Activated CD4-positive, CD25-positive, alpha-beta regulatory T cell (primary cell): Measurements from ENCODE around the gene NAA60.
"Not testable (repeated sequence)": the region's sequence is repeated elsewhere in the genome, so short reads cannot be mapped to it uniquely, and the experiment has no call there.

ENCODE experiments used
- DNase-seq, 4 experiments: peaks; one replicate each; lab custom pipeline; 2025; lab: John Stamatoyannopoulos, UW

The NAA60 gene

DNA sequence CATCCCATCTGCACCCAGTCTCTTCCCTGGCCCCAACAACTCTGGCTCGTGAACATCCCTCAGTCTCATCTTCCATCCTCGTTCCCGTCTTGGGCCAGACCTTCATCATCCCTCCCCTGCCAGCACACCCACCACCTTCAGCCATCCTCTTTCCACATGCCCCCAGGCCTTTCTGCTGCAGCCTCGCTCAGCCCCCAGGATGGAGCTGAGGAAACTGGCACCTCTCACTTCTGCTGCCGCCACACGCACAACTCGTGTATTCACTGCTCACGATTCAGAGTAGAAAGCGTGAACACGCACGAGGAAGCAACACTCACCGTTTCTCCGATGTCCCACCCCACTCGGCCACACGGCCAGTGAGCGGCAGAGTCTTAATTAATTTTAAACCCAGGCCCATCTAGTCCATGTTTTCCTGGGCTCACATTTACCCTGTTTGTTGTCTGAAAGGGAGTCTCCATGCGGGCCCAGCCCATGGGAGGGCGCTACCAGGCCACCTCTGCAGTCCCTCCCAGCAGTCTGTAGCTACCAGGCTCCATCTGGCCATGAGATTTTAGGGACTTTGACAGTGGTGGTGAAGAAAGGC lies 39.3 kb downstream of the NAA60 start:
- no peak for DNase-seq

DNA sequence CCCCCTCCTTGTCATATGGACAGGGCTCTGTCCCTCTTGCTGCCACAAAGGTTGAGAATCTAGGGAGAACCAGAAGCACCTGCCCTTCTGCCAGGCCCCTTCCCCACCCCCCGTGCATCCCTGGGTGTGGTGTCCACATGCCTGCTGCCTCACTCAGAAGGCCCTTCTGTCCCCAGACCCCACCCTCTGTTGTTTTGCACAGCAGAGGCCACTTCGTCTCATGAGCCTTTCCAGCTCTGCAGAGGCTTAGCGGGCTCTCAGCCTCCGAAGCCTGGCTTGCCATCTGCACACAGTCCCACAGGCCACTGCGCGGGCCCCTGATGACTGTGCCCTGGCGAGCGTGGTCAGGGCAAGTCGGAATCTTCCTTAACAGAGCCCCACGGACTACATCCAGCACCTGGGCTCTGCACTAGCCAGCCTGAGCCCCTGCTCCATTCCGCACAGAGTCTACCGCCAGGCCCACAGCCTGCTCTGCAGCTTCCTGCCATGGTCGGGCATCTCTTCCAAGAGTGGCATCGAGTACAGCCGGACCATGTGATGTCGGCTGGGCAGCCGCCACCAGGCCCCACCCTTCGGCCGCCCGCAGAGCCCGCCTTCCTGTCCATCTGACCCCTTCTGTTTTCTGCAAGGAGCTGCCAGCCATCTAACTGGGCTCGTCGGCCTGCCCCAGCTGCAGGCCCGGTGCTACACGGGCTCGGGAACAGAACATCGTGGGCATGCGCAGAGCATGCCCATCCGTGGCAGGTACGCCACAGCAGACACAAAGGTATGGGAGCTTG lies 41.0 kb downstream of the NAA60 start:
- no peak for DNase-seq

DNA sequence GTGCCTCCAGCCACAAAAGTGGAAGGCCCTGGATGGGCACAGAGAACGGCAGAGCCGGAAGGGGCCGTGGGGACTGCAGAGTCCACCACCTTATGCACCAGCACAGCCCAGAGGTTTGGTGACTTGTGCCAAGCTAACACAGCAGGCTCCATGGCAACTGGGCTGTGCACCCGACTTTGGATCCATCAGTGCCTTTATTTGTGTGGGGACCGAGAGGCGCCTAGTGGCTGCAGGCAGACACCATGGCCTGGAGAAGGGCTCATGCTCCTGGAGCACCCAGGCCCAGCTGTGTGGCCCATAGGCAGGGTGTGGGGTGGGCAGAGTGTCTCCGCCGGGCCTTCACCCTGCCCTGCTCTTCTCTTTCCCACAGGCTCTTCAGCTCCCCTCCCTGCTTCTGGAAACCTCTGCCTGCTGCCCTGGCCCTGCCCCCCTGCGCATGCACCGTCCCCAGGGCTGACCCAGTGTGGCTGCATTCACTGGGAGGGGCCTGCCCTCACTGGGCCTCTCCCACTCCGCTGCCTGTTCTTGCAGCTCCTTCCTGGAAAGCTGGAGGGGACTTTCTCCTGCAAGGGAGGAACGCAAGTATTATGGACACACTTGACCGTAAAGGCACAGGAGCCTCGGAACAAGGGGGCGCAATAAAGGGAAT lies 41.7 kb downstream of the NAA60 start:
- DNase-seq = no peak

DNA sequence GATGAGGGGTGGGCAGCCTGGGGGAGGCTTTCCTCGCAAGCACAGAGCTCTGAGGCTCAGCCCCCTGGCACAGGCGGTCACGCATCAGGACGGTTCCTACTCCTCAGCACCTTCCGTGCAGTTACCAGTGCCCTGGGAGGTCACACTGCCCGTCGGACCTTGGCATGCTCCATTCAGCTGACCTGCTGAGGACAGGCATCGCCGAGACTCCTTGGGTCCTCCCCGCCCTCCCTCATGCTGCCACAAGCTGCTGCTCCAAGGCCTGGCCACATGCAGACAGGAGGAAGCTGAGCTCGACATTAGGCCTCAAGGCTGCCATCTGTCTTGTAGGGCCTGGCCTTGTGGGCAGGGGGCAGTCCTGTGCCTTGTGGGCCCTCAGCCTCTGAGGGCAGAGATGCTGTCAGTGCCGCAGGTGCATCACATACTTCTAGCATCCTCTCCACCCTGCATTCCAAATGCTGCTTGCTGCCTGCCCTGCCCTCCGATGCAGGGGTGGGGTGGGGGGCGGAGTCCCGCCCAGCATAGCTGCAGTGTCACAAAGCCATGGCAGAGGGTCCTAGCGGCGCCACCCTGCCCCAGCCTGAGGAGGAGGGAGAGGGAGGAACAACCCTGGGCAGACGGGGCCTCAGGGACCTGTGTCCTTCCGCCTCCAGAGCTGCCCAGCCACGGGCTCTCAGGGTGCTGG lies 42.5 kb downstream of the NAA60 start:
- no peak for DNase-seq

DNA sequence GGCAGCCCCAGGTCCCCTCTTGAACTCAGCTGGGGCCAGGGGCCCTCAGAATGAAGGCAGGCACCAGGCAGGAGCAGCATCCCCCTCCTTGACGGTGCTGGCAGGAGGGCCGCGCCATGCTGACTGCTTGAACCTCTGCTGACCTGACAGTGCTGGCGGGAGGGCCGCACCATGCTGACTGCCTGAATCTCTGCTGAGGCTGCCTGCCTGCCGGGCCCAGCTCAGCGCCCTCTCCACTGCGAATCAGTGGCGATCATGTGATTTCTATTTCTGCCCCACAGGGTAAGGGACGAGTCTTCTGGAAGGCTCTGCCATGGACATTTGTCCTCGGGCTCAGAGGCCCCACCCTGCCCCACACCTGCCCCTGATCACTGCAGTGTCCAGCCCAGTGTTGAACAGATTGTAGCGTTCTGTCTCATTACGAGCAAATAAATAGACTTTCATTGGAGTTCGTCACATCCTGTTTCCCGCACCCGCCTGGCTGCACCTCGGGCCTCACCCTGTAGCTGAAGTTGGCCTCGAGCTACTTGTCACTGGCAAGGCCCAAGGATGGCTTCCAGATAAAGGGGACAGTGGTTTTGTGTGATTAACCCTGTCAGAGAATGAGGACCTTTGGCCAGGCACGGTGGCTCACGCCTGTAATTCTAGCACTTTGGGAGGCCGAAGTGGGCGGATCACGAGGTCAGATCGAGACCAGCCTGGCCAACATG lies 43.2 kb downstream of the NAA60 start:
- DNase-seq = no peak

DNA sequence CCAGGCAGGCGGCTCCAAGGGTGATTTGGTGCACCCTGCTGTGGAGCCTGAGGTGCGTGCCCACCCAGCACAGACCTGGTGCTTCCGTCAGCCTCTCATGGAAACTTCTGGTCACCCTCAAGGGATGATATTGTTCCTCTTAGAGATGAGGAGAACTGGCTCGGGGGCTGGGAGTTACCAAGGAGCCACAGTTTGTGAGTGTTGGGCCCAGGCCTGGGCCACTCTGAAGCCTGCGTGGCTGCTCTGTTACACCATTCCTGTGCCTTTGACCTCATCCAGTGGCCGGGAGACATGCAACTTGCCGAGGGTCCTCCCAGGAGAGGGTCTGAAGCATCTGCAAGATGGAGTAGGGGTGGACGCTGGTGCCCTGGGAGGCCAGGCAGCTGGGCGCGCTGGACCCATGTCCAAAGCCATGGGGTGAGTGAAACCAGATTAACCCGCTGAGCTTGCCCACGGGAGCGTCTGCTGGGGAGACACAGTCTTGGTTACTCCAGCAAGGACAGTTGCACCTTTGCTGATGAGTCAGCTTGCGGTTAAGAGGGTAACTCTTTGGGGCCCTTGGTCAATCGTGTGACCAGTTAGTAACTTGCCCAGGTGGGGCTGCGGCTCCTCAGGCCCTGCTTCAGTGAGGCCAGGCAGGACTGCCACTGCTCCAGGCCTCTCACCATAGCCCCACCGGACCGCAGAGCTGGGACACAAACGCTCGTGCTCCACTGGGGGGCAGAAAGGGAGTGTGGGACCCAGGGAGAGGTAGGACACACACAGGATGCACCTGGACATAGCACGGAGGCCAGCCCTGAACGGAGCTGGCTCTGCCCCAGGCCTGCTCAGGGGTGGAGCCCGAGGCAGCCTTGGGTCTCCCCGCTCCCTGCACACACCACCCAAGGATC lies 44.3 kb downstream of the NAA60 start:
- no peak for DNase-seq

DNA sequence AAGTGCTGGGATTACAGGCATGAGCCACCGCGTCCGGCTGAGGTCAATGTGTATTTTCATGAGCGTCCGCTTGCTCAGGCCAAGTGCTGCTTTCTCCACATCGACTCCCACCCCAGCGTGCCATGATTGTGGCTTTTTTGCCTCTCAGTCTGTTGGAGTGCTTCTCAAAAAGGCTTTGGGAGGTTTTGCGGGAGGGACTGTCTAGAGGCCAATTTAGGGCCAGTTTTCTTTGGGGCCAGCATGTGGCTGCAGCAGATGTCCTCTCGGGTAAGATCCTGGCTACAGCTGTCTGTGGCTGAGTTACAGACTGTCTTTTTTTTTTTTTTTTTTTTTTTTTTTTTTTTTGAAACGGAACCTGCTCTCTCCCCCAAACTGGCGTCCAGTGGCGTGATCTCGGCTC lies 45.3 kb downstream of the NAA60 start:
- no peak for DNase-seq

DNA sequence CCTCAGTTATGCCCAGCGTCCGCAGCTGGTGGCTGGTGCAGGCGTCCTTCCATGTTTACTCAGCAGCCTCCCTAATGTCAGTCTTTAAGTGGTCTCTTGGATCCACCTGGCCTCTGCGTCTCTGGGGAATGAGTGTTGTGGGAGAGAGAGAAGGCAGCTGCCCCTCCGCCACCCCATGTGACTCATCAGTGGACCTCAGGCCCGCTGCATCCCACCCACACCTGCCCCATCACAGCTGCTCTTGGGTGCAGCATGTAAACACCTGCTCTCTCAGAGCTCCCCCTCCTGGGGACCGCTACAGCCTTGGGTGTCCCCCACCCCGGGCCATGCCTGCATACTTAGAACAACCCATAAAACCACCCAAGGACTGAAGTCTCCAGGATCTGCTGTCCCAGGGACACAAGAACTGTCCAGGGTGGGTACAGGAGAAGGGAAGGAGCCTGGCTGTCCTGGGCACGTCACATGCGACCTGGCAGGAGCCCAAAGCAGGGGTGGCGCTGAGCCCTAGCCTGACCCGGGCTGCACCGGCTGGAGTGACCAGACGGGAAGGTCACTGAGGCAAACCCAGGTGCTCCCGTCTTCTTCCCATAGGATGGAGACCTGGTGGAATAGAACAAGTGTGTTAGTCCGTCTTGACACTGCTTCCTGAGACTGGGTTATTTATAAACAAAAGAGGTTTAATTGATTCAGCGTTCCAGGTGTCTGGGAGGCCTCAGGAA lies 47.6 kb downstream of the NAA60 start:
- DNase-seq = no peak

DNA sequence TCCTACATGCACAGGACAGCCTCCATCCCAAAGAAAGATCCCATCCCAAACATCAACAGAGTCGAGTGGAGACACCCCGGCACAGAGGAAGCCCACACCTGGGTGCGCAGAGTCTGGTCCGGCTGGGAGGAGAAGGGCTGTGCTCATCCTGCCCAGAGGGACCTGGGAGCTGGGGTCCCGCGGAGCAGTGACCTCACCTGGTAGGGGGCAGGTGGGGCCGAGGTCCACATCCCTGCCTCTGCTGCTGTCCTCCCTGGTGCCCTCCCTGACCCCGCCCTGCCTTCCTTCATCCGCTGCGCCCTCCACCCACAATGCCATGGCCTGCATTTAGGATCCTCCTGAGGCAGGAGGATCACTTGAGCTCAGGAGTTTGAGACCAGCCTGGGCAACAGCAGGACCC lies 48.9 kb downstream of the NAA60 start:
- DNase-seq = no peak

DNA sequence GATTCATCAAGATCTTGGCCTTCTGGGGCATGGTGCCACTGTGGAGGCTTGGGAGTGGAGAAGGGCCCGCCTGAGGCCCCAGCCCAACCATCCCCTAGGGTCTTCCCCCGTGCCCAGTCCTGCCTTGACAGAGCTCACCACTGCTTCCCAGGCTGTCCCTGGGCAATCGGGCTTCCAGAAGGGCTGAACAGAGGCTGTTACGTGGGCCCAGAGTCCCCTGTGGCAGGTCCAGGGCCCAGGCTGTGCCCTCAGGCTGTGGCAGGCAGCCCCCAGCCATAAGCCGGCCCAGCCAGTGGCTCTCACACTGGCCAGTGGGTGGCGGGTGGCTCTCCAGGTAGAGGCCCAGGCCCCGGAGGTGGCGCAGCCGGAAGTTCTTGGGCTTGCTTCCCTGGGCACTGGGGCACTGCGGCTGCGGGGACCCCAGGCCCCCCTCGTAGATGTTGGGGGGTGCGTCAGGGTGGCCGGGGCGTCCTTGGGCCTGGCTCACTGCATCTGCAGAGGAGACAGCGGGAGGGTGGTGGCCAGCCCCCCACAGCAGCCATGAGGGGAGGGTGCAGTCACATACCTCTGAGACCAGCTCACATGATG lies 51.0 kb downstream of the NAA60 start:
- DNase-seq = no peak

DNA sequence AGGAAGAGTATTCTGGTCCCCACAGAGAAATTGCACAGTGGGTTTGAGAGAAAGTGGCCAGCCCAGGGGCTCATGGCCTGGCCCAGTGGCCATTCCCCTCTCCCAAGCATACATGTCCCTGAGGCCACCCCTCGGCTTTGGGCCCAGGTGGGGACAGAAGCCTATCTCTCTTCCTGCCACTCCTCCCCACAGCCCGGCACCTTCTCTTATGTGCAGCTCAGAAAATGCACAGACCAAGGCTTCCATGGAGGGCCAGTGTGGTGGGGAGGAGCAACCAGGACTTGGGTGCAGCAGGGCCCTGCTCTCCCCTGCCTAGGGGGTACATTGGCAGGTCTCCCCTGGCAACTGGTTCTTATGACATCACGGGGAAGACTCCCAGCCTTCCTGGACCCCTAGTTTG lies 51.7 kb downstream of the NAA60 start, which contains the start of gene C16orf90:
Gene C16orf90 (minus strand): TSS at position 314 of the 400 bp plus-strand sequence. CDS start 68 bp downstream, at position 246.
- DNase-seq = no peak

DNA sequence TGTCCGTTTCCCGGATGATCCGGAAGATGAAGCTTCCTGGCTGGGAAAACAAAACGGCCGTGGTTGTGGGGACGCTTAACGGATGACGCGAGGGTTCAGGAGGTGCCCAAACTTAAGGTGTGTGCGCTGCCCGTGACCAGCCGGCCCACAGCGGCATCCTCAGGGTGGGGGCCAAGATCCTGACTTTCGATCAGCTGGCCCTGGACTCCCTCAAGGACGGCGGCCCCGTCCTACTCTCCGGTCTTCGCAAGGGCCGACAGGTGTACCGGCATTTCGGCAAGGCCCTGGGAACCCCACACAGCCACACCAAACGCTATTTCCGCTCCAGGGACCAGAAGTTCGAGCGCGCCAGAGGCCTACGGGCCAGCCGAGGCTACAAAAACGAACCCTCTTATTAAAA lies 52.9 kb downstream of the NAA60 start:
- DNase-seq = no peak

DNA sequence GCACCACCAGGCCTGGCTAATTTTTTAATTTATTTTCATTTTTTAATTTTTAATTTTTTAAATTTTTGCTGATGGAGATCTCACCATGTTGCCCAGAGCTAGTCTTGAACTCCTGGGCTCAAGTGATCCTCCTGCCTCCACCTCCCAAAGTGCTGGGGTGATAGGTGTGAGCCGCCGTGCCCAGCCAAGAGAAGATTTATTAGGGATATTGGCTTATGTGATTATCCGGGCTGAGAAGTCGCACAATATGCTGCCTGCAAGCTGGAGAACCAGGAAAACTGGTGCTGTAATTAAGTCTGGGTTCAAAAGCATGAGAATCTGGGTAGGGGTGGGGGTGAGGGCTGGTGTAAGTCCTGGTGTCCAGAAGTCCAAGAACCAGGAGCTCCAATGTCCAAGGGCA lies 54.3 kb downstream of the NAA60 start:
- no peak for DNase-seq

DNA sequence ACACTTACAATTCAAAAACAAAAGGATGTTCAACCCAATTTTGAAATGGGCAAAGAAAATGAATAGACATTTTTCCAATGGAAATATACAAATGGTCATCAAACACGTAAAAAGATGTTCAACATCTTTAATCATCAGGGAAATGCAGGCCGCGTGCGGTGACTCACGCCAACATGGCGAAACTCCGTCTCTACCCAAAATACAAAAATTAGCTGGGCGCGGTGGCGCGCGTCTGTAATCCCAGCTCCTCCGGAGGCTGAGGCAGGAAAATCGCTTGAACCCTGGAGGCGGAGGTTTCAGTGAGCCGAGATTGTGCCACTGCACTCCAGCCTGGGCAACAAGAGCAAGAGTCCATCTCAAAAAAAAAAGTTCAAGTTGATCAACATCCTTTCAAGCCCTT lies 55.5 kb downstream of the NAA60 start:
- DNase-seq = no peak

DNA sequence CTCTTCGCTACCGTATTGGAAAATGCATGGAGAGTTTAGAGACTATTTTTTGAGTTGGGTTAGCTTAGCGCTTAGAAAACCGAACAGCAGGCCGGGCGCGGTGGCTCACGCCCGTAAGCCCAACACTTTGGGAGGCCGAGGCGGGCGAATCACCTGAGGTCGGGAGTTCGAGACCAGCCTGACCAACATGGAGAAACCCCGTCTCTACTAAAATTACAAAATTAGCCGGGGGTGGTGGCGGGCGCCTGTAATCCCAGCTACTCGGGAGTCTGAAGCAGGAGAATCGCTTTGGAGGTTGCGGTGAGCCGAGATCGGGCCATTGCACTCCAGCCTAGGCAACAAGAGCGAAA lies 57.9 kb downstream of the NAA60 start:
- not testable (repeated sequence) for DNase-seq

DNA sequence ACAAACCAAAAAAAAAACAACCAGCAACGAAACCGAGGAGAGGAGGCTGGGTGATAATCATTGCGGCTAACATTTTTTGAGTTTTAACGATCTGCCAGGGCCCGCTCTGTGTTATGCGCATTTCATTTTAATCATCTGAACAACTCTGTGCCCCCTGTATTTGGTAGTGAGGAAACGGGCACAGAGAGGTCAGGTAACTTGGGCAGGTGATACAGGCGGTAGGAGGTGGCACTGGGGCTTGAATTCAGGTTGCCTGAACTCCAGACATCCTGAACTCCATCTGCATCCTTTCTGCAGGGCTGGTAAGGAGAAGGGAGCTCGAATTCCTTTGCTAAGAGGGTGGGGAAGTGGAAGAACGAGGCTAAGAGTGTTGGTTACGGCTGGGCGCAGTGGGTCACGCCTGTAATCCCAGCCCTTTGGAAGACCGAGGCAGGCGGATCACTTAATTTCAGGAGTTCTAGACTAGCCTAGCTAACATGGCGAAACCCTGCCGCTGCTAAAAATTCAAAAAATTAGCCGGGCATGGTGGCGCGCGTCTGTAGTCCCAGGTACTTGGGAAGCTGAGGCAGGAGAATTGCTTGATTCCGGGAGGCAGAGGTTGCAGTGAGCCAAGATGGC lies 58.4 kb downstream of the NAA60 start:
- no peak for DNase-seq

DNA sequence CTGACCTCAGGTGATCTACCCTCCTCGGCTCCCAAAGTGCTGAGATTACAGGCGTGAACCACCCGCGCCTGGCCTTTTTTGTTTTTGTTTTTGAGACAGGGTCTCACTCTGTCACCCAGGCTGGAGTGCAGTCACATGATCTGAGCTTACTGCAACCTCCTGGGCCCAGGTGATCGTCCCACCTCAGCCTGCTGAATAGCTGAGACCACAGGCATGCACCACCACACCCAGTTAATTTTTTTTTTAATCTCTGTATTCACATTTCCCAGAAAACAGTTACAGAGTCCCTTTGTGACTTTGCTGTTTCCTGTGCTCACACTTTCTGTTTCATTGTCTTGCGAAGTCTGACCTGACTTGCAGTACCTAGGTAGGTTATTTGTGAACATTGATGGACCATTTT lies 60.0 kb downstream of the NAA60 start:
- DNase-seq = peak in 2 of 4 experiments; percentile 33 to 38

DNA sequence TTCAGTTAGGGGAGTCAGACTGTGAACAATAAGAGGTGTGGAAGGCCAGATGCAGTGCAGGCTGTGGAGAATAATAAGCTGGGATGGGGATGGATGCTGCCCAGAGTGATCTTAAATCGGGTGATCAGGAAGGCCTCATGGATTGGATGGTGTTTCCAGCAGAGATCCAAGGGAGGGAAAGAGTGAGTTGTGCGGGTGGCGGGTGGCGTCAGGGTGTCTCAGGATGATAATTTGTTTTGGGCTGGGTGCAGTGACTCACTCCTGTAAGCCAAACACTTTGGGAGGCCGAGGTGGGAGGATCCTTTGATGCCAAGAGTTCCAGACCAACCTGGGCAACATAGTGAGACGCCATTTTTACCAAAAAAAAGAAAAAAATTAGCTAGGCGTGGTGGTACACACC lies 65.3 kb downstream of the NAA60 start:
- no peak for DNase-seq

DNA sequence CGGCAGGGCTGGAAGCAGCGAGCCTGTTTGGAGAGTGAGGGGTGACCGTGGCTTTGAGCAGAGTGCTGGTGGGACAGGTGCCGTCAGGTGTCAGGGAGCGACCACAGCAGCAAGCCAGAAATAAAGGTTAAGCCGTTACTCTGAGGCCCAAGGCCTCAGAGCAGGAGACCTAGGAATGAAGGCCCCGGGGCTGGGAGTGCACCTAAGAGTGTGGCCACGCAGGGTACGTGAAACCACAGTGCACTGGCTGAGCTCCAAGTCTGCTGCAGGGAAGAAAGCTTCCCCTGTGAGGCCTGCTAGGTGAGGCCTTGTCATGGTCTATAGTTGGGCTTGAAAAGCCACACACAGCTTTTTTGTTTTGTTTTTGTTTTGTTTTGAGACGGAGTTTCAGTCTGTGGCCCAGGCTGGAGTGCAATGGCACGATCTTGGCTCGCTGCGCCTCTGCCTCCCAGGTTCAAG lies 66.0 kb downstream of the NAA60 start:
- DNase-seq = peak in 2 of 4 experiments; percentile 44 to 49
